Frontal cortex (tissue), 4 donors: ENCODE data around the gene PRTFDC1. TPM values are rescaled to one million over a fixed set of nuclear protein-coding genes. Genes with fewer than 3 reads are reported as not detected.
A peak's percentile ranks its signal among the peaks of the same experiment; 100 is the strongest.
"Not testable (repeated sequence)": the region's sequence is repeated elsewhere in the genome, so short reads cannot be mapped to it uniquely, and the experiment has no call there.

Source experiments
- DNase-seq, 2 donors: peaks; one replicate each; pipeline ENCODE4 v3.0.0; 2012; ENCODE audit warnings: low spot score in 2 of 2
- FAIRE-seq: peaks from 2 replicates; lab custom pipeline; 2012; peaks lifted over from hg19 to GRCh38; lab: Jason Lieb, UNC
- total RNA-seq: library from RNA; depleted of rRNA; stranded (reverse); fragments of >200 nt; gene quantifications from one replicate; pipeline ENCODE4 v1.2.3, GENCODE V29; 2014
- donor health status: control.
- donor health status: control.
- donor health status: control.

PRTFDC1 gene
- total RNA-seq, 1 donor from 2014 or later = 29.8 TPM

DNA sequence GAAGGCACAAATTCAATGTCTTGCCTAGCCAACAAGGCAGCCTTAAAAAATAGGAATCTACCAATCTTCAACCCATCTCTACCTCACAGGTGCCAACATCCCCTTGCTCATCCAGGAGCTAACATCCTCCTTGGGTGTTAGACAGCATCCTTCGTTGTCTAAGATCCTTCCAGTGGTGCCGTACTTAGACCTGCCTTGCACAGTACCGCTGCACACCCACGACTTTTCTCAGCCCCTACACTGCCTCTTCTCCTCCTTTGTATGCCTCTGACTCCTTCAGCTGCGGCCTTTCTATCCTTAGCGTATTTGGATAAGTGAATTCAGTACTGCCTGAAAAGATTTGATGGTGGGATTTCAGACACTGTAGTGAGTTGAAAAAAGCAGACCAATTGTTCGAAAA is 15.9 kb upstream of the PRTFDC1 start:
- DNase-seq (no peak), FAIRE-seq (no peak)

DNA sequence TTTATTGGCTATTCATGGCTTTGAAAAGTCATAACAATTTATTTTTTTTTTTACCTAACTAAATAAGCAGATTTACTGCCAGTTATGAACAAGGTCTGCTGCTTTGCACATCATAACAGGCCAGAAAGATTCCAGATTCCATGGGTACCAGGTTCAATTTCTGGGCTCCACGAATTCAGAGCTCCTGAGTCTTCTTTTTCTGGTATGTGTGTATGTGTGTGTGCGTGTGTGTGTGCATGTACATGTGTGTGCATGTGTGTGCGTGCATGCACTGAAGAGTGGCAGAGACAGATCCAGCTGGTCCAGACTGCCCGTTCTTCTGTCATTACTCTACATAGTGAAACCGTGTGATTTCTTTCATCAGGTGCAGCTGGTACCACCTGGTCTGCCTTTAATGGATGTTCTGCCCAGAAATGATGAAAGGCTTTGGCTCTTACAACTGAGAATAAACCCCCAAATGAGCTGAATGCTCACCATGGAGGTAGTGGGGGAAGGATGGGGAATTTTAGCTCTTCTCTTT is 14.6 kb upstream of the PRTFDC1 start:
- DNase-seq (no peak), FAIRE-seq (no peak)

DNA sequence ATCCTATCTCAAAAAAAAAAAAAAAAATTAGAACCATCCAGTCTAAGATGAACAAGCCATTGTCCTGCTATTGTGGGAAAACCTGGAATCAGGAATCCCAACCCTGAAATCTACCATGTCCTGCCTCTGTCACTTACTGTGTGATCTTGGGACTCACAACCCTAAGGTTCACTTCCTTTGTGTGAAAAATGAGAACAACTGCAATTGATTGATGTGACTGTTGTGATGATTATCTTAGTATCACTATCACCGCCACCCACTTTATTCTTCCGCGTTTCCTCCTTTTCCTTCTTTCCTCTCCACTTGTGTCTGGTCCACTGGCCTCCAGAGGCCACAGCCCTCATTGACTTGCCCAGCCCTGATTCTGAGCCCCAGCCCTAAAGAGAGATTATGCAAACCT is 12.6 kb upstream of the PRTFDC1 start:
- no peak for FAIRE-seq

DNA sequence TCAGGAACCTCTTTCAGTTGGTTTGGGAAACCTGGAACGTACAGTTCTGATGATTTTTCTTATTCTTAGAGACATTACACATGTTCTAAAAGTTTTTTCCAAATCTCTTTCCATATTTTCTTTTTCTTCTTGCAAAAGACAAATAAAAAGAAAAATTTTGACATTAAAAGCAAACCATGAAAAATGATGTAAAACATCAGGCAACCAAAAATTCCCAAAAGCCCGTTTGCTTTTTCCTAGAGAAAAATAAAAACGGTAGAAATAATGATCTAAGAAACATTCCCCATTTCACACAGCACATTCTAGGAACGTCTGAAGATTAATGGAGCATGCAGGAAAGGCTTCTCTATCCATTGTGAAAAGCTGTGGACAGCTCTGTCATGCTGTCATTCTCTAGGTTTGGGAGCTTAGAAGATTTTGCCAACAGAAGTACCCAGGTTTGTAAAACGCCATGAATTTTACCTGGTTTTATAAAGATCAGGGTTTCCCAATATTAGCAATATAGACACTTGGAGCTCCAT is 11.2 kb upstream of the PRTFDC1 start:
- no peak for FAIRE-seq
- no peak for DNase-seq

More for the DNA sequence above, 12.6 kb upstream of the PRTFDC1 start:
- no peak for DNase-seq

DNA sequence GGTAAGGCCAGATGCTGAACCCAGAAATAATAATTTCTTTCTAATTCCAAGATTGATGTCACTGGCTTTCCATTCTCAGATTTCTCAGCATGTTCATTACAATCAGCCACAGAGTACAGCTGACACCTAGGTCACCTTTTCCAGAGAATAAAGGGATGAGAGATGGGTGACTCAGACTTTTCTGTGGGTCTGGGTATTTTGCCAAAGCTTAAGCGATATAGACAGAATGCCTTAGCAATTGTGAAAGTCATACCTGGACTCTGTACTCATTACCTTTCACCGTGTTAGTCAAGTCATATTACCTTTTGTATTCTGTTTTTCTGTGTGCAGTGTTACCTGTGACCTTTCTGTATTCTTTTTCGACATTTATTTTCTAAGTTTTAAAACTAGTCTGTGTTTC is 10.6 kb upstream of the PRTFDC1 start:
- FAIRE-seq (no peak), DNase-seq (no peak)

DNA sequence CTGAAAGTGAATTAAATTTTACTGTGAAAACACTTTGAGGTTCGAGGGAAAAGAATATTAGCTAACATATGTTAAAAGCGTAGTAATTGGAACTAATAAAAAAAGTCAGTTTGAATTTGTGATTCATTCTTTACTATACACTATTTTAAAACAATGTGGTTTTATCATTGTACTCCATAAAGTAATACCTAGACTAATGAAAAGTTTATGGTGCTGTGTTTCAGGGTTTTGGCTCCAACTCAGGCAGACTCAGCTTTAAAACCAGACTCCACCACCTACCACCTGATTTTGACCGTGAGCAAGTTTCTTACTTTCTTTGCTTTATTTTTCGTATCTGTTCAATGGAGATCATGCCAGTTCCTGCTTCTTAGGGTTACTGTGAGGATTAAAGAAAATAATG is 9.2 kb upstream of the PRTFDC1 start:
- FAIRE-seq = no peak
- no peak for DNase-seq

DNA sequence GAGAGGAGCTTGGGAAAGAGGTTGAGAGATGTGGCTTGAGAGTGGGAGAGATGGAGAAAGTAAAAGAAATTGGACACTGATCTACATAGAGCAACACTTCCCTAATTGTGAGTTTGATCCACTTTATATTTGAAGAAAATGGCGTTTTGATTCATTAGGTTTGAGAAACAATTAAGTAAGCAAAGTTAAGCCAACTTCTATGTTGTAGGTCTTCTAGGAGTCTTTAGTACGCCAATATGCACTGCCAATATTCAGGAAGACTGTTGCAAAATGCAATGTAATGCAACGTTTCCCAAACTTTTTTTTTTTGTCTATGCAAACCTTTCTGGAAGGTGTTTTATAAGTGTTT is 7.0 kb upstream of the PRTFDC1 start:
- DNase-seq (no peak), FAIRE-seq (no peak)

DNA sequence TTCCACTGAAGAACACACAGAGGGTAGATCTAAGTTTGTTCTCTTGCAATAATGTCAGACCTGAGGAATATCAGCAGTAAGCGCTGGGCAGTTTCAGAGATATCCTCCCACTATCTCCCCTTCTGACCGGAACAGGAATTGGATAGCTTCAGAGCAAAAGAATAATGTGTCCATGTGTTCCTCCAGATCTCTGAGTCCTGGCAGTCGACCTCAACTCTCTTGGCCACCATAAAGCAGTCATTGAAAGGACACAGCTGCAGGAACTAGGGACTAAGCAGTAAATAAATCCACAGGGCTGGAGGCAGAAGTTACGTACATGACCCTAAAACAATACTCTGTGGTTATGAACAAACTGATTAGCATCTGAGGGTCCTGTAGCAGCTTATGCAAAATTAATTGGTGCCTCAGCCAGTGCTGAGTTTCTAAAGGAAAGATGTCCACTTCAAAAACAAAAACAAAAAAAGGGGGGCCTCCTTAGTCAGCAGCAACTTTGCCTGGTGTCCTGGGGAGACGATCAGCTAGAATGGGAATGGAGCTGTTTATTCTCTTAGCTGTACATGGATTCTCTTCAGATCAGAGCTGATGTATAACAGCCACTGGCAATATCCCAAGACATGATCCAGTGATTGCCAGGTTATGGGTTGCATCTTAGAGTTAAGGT is 6.4 kb upstream of the PRTFDC1 start:
- DNase-seq = no peak
- peak; percentile 28 for FAIRE-seq

DNA sequence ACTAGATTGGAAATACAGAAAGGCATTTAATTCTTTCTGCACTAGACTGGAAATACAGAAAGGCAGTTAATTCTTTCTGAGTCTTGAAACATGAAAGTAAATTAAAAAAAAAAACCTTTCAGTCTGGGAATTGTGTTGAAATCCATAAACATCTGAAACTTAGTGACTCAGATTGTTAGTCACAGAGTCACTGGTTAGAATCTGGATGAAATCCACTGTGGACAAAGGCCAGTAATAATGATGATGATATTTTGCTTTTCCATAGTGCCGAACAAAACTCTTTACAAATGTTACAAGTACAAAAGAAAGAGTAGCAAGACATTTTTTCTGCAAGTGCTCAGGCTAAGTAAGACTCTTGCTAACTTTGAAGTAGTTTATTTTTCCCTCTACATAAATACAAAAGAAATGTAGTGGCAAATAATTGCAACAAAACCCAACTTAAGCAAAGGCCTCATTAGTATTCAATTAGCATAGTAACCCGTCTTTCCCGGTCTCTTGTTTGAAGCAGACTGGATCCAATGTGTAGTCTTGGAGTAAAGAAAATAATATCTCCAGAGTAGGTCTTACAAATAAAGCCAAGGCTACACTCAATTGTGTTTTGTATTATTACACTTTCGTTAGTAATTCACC is 5.8 kb upstream of the PRTFDC1 start:
- peak; percentile 88 for FAIRE-seq
- no peak for DNase-seq

DNA sequence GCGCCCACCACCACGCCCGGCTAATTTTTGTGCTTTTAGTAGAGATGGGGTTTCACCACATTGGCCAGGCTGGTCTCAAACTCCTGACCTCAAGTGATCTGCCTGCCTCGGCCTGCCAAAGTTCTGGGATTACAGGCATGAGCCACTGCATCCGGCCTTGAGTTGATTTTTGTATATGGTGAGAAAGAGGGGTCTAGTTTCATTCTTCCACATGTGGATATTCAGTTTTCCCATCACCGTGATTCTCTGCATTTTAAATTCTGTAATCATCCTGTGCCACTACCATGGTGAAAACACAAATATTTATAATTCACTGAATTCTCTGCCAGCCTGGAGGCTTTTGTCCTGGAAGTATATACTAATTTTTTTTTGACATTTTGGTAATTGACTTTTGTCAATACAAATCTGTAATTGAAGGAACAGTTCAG is 5.2 kb upstream of the PRTFDC1 start:
- not testable (repeated sequence) for DNase-seq, FAIRE-seq

DNA sequence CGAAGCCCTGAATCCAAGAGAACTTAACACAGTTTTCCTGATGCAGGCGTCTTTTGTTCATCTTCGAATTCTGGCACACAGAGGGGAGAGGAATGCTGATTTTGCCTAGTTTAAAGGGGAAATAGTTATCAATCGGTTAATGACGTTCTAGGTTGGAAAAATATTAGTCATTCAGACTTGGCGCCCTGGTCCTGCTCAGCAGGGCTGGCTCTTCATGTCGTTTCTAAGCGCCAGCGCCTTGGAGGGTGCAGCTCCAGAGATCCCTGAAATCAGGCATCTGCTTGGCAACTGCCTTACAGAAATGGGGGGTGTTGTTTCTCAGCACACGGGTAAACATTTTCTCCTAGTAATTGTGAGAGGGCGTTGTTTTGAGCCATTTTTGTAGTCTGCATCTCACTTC is 1.3 kb upstream of the PRTFDC1 start:
- FAIRE-seq = no peak

DNA sequence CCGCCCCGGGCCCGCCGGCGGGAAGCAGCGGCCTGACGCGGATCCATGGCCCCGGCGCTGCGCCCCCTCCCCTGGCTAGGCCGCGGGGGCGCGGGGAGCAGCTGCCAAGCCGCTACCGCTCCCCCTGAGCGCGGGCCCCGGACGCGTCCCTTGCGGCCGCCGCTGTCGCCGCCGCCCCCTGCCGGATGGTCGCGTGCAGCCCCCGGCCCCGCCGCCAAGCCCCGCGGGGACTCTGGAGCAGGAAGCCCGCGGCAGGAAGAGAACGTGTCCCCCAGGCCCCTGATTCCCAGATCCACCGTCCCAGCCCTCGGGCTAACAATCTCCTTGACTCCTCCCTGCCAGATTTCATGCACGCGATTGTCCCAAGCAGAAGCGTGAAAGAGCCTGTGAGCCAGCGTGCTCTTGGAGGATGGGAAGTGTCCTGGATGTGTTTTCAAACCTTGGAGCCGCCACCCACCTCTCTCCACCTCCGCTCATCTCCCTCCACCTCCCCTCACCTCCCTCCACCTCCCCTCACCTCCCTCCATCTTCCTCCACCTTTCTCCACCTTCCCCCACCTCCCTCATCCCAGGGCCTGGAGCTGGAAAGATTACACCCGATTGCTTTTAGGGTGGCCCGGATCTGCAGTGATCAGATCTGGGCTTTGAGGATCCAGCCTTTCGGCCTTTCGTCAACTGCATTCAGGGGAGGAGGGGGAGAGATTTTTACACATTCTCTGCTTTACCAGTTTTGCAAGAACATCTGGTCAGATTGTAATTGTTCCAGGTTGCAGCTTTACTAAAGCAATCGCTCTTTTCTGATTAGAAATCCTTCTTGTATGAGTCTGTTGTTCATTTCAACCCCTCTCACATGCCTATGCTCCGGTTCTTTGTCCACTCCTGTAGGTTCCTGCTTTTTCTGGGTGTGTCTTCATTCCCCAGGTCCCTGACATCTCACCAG is 570 bp upstream of the PRTFDC1 start:
- DNase-seq (peak; percentile 61 to 72), FAIRE-seq (no peak)

More for the DNA sequence above, 1.3 kb upstream of the PRTFDC1 start:
- DNase-seq = no peak

DNA sequence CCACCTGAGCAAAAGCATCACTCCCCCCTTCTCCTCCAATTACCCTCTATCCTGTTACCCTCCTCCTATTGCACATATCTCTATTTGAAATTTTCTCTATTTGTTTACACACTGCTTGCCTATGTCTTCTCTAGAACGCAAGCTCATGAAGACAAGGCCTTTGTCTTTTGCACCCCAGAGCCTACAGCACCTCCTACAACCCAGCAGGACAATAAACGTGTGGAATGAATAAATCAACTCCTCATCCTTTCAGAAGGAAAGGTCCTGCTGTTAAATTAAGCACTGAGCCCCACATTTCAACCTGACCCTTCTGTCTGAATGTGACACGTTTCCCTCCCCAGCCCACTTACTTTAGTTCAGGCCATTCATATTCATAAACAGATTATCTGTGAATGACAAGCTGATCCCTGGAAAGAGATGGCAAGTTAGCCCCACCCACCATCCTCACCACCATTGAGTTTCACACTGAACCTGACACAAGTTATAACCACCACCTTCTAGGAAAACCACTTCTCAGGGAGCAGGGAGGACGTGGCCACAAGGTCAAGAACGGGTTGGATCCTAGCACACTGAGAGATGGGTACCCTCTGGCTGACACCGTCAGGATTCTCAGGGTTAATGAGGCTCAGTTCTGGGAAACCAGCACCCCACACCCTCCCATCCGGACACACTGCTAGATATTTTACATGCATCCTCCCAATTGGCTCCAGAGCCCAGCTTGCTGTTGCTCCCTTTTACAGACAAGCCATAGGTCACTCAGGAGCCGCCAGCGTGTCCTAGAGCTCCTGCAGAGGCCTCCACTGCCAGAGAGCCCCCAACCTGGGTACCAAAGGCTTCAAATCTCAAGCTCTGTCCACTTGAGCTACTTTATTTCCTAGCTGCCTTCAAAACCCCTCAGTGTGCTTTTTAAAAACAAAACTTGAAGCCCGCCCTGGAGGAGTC is 934 bp downstream of the PRTFDC1 start:
- DNase-seq = no peak
- no peak for FAIRE-seq

DNA sequence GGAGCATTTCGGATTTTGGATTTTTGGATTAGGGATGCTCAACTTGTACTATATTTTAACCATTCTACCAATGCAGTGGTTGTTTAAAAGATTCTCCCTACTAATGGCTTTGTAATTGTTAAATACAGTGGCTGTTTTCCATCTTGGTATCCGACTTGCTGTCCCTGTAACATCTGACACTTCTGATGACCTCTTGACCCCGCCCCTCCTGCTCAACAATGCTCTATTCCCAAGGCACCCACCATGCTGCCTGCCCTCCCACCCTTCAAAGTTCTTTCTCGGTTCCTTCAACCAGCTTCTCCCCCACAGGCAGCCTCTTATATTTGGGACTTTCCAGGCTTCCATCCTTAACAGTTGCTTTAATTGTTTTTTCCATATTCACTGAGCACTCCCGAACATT is 2.0 kb downstream of the PRTFDC1 start:
- DNase-seq (no peak), FAIRE-seq (no peak)

DNA sequence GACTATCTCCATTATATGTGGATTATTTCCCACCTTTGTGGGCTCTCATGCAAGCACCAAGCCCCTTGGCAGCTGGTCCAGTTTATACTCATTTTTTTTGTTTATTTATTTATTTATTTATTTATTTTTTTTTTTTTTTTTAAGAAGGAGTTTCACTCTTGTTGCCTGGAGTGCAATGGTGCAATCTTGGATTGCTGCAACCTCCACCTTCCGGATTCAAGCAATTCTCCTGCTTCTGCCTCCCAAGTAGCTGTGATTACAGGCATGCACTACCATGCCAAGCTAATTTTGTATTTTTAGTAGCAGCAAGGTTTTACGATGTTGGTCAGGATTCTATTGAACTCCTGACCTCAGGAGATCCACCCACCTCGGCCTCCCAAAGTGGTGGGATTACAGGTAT is 2.8 kb downstream of the PRTFDC1 start:
- DNase-seq = no peak
- FAIRE-seq = no peak

DNA sequence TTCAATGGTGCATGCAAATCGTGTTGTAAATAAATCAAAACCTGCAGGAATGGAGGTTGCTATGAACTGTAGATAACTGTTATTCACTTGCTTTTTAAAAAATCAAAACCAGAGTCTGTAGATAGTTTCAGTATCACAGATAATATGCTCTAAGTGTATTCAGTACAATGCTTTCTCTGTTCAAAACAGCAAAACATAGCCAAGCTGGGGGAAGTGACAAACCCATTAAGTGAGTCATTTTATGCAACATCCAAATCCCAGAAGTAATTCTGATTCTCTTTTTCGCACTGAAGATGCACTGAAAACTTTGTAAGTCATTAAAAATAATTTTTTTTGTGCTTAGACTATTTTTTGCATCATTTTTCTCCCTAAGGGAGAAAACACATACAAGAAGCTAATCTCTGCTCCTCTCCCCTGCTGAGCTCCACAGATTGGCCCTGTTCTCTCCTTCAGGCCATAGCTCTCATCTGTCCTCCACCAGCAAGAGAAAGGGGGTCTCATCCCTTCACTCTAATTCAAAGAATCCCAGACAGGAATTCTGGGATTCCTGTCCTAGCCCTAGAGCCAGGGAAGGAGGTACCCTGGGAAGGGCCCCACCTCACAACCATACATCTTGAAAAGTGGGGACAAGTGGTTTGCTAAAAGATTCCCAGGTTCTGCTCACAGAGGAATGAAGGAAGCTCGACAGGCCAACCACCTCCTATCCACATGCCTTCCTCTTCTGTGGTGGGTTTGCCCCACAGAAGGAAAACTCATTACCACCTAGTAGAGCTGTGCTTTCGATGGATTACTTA is 4.9 kb downstream of the PRTFDC1 start:
- FAIRE-seq = peak; percentile 90
- DNase-seq = peak in 1 of 2 donors; percentile 45

DNA sequence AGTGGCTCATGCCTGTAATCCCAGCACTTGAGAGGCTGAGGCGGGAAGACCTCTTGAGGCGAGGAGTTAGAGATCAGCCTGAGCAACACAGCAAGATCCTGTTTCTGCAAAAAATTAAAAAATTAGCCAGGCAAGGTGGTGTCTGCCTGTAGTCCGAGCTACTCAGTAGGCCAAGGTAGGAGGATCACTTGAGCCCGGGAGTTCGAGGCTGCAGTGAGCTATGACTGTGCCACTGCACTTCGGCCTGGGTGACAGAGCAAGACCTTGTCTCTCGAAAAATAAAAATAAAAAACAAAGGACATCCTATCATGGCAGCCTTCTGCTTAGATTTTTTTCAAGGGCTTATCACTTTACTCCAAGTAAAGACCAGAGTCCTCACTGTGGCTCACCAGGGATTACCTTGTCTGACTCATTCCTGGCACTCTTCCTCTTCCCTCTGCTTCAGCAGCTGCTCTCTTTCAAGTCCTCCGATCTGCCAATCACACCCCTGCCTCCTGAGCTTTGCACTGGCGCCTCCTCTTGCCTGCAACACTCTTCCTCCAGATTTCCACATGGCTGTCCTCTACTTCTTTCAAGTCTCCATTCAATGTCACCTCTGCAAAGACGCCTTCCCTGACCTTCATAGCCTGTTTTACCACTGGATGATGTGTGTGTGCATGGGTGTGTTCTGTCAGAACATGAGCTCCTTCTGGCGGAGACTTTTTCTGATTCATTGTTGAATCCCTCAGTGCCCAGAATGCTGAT is 7.7 kb downstream of the PRTFDC1 start:
- FAIRE-seq = no peak
- DNase-seq = no peak

DNA sequence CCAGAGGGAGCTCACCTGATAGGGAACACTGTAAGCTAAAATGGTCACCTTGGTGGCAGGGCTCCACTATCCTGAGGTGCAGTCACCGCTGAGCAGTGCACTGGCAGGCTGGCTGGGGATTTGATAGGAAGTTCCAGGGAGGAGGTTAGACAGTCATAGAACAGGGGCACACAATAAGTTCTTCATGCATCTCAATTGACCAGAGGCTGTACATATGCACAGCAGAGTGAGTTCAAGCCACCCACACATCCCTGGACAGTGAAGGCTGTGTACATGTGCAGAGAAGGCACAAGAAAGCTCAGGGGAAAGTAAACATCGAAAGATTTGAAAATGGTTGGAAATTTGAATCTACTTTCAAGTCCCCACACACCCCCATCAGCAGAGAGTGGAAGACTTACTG is 13.9 kb downstream of the PRTFDC1 start:
- FAIRE-seq (no peak), DNase-seq (no peak)
